ENCODE measurements around the gene METAP1. TPM values are rescaled to one million over a fixed set of nuclear protein-coding genes. Genes with fewer than 3 reads are reported as not detected.
"Not testable (repeated sequence)": the region's sequence is repeated elsewhere in the genome, so short reads cannot be mapped to it uniquely, and the experiment has no call there.

METAP1 gene
- total and polyA plus RNA-seq, 4 donors = 9.5 to 16.9 (median 13.4) TPM

- TF ChIP-seq ZBTB33 (IDR thresholded peaks at IDR 0.05) = no peak
- TF ChIP-seq RAD21 (IDR thresholded peaks at IDR 0.05) = no peak
- TF ChIP-seq HNF4G (IDR thresholded peaks at IDR 0.05) = no peak
- no peak for TF ChIP-seq YY1 (IDR thresholded peaks at IDR 0.05)
- no peak for TF ChIP-seq RXRA (IDR thresholded peaks at IDR 0.05)
These were observed 7.8 kb upstream of the METAP1 start (continued) for GRCh38 chr4:98987720-98988119.

GRCh38 chr4:98992835-98993234 is 2.7 kb upstream of the METAP1 start:
- not testable (repeated sequence) for H3K27me3 ChIP-seq (ENCODE audit: control insufficient read depth in 4 of 4, insufficient read depth in 4 of 4, low read length in 3 of 4); H3K9me3 ChIP-seq (ENCODE audit: control insufficient read depth in 4 of 4, low read length in 3 of 4); H3K36me3 ChIP-seq (ENCODE audit: control insufficient read depth in 4 of 4, insufficient read depth in 3 of 4, low read depth in 1 of 4, low read length in 3 of 4); H3K4me3 ChIP-seq (ENCODE audit: low read depth in 1 of 3, low read length in 3 of 3); H3K9ac ChIP-seq (ENCODE audit: low read depth in 1 of 2, low read length in 2 of 2); DNase-seq (ENCODE audit: low spot score); H3K27ac ChIP-seq (ENCODE audit: low read depth in 1 of 2, low read length in 2 of 2)
- peaks cover 0 to 11% (median 7%) of the 10 kb centered on the region in 4 donors for H3K4me1 ChIP-seq (ENCODE audit: control insufficient read depth in 4 of 4, insufficient read depth in 4 of 4, low read length in 3 of 4)
- 96% methylated on average over 2 of the region's 2 CpGs for WGBS

GRCh38 chr4:98993419-98994071 is 2.0 kb upstream of the METAP1 start:
- no peaks in the 10 kb centered on the region for H3K27me3 ChIP-seq (ENCODE audit: control insufficient read depth in 4 of 4, insufficient read depth in 4 of 4, low read length in 3 of 4)
- H3K27ac ChIP-seq (ENCODE audit: low read depth in 1 of 2, low read length in 2 of 2) = no peak overlapping the region
- H3K36me3 ChIP-seq (ENCODE audit: control insufficient read depth in 4 of 4, insufficient read depth in 3 of 4, low read depth in 1 of 4, low read length in 3 of 4) = no peaks in the 10 kb centered on the region
- TF ChIP-seq ATF3 (IDR thresholded peaks at IDR 0.05) (no peak), ZBTB33 (IDR thresholded peaks at IDR 0.05) (no peak), FOXA2 (IDR thresholded peaks at IDR 0.05) (no peak), HNF4G (IDR thresholded peaks at IDR 0.05) (no peak), HNF4A (conservative IDR thresholded peaks at IDR 0.05) (no peak), MAX (IDR thresholded peaks at IDR 0.05) (no peak), YY1 (IDR thresholded peaks at IDR 0.05) (no peak), SP1 (IDR thresholded peaks at IDR 0.05) (no peak), GABPA (IDR thresholded peaks at IDR 0.05 in 1 of 2, conservative IDR thresholded peaks at IDR 0.05 in 1 of 2) (no peak), REST (IDR thresholded peaks at IDR 0.05) (no peak), EGR1 (IDR thresholded peaks at IDR 0.05; ENCODE audit: low read depth in 2 of 2) (no peak), FOXA1 (IDR thresholded peaks at IDR 0.05) (no peak), JUND (IDR thresholded peaks at IDR 0.05) (no peak), CTCF (IDR thresholded peaks at IDR 0.05; ENCODE audit: low read depth, low read length, missing input control) (no peak), RXRA (IDR thresholded peaks at IDR 0.05) (no peak), RAD21 (IDR thresholded peaks at IDR 0.05) (no peak), TAF1 (conservative IDR thresholded peaks at IDR 0.05) (no peak), NR2F2 (IDR thresholded peaks at IDR 0.05) (no peak)
- no peak overlapping the region for H3K4me3 ChIP-seq (ENCODE audit: low read depth in 1 of 3, low read length in 3 of 3)
- DNase-seq (ENCODE audit: low spot score) = no peak
- 97% methylated on average over 39 of the region's 39 CpGs for WGBS
- no peaks in the 10 kb centered on the region for H3K9me3 ChIP-seq (ENCODE audit: control insufficient read depth in 4 of 4, low read length in 3 of 4)
- H3K9ac ChIP-seq (ENCODE audit: low read depth in 1 of 2, low read length in 2 of 2) = no peak overlapping the region
- peaks cover 0 to 11% (median 7%) of the 10 kb centered on the region in 4 donors for H3K4me1 ChIP-seq (ENCODE audit: control insufficient read depth in 4 of 4, insufficient read depth in 4 of 4, low read length in 3 of 4)

All from liver (tissue), 9 donors.